Stomach smooth muscle (tissue), 2 donors: Measurements from ENCODE around the gene DEK.
"Not testable (repeated sequence)": the region's sequence is repeated elsewhere in the genome, so short reads cannot be mapped to it uniquely, and the experiment has no call there.

Experiments used
- H3K27ac ChIP-seq: one replicate; pipeline ENCODE4 v1.7.0; 2013; ENCODE audit warnings: mild to moderate bottlenecking, low read length, inconsistent platforms
- H3K27me3 ChIP-seq, 2 donors: one replicate each; pipeline ENCODE4 v1.7.0; 2013; ENCODE audit warnings: low read length in 2 of 2; ENCODE audit not compliant: insufficient read depth in 2 of 2, control insufficient read depth in 1 of 2
- H3K36me3 ChIP-seq, 2 donors: one replicate each; pipeline ENCODE4 v1.7.0; 2013; ENCODE audit warnings: low read length in 2 of 2; ENCODE audit not compliant: control insufficient read depth in 2 of 2, insufficient read depth in 2 of 2
- H3K4me1 ChIP-seq: one replicate; pipeline ENCODE4 v1.7.0; 2013; ENCODE audit warnings: low read length; ENCODE audit not compliant: control insufficient read depth, insufficient read depth
- H3K4me3 ChIP-seq, 2 donors: one replicate each; pipeline ENCODE4 v1.7.0; 2013; ENCODE audit warnings: low read length in 2 of 2
- H3K9ac ChIP-seq, 2 donors: one replicate each; pipeline ENCODE4 v1.7.0; 2013; ENCODE audit warnings: low read length in 2 of 2, mild to moderate bottlenecking in 1 of 2
- H3K9me3 ChIP-seq, 2 donors: one replicate each; pipeline ENCODE4 v1.7.0; 2013; ENCODE audit warnings: low read length in 2 of 2; ENCODE audit not compliant: control insufficient read depth in 2 of 2
- donor health status: healthy.
- donor health status: Pancreatic carcinoma.

DEK gene

GRCh38 chr6:18179770-18180356 is 84.5 kb downstream of the DEK start:
- Histone ChIP-seq H3K9ac (no peak overlapping the region), H3K27me3 (no peaks in the 10 kb centered on the region), H3K4me3 (no peak overlapping the region), H3K9me3 (no peaks in the 10 kb centered on the region), H3K4me1 (peaks cover 2% of the 10 kb centered on the region), H3K27ac (no peak overlapping the region), H3K36me3 (peaks cover 0 to 2% of the 10 kb centered on the region in 2 donors)

DNA sequence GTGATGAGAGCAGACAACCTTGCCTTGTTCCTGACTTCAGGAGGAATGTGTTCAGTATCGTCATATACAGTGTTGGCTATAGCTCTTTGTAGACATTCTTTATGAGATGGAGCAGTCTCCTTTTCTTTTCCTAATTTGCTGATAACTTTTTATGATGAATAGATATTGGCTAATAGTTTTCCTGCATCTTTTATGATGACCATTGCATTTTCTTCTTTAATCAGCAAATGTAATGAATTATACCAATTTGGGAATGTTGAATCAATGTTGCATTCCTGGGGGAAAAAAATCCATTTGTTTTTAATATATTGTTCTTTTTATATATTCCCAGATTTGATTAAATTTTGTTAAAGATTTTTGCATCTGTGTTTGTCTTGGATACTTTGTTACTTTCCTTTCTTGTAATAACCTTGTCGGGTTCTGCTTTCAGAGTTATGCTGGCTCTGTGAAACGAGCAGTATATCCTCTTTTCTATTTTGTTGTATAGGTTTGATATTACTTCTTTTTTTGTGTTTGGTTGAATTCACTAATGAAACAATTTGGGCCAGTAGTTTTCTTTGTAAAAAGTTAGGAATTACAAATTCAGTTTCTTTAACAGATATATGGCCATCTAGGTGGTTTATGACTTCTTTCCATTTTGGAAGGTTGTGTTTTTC is 85.2 kb downstream of the DEK start:
- H3K27me3 ChIP-seq = no peaks in the 10 kb centered on the region
- H3K36me3 ChIP-seq = peaks cover 0 to 8% of the 10 kb centered on the region in 2 donors
- no peaks in the 10 kb centered on the region for H3K4me1 ChIP-seq
- H3K27ac ChIP-seq = no peak overlapping the region
- H3K9ac ChIP-seq = no peak overlapping the region
- no peaks in the 10 kb centered on the region for H3K9me3 ChIP-seq
- no peak overlapping the region for H3K4me3 ChIP-seq

- peaks cover 2 to 8% of the 10 kb centered on the region in 2 donors for H3K36me3 ChIP-seq
- H3K27ac ChIP-seq = no peak overlapping the region
Observed at GRCh38 chr6:18177286-18177965, 86.9 kb downstream of the DEK start.

DNA sequence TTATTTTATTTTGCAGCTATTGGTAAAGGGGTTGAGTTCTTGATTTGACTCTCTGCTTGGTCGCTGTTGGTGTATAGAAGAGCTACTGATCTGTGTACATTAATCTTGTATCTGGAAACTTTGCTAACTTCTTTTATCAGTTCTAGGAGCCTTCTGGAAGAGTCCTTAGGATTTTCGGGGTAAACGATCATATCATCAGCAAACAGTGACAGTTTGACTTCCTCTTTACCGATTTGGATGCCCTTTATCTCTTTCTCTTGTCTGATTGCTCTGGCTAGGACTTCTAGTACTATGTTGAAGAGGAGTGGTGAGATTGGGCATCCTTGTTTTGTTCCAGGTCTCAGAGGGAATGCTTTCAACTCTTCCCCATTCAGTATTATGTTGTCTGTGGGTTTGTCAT is 88.1 kb downstream of the DEK start:
- not testable (repeated sequence) for H3K27me3 ChIP-seq, H3K9ac ChIP-seq
- H3K36me3 ChIP-seq = peaks cover 2 to 12% of the 10 kb centered on the region in 2 donors

More at GRCh38 chr6:18177286-18177965, 86.9 kb downstream of the DEK start:
- H3K9ac ChIP-seq = no peak overlapping the region
- no peaks in the 10 kb centered on the region for H3K27me3 ChIP-seq
- H3K9me3 ChIP-seq = no peaks in the 10 kb centered on the region
- H3K4me1 ChIP-seq = no peaks in the 10 kb centered on the region
- no peak overlapping the region for H3K4me3 ChIP-seq

More for the DNA sequence above, 88.1 kb downstream of the DEK start:
- H3K4me3 ChIP-seq, H3K27ac ChIP-seq, H3K9me3 ChIP-seq, H3K4me1 ChIP-seq: not testable (repeated sequence)
